Measurements from ENCODE around the gene OTOG.

The OTOG gene

DNA sequence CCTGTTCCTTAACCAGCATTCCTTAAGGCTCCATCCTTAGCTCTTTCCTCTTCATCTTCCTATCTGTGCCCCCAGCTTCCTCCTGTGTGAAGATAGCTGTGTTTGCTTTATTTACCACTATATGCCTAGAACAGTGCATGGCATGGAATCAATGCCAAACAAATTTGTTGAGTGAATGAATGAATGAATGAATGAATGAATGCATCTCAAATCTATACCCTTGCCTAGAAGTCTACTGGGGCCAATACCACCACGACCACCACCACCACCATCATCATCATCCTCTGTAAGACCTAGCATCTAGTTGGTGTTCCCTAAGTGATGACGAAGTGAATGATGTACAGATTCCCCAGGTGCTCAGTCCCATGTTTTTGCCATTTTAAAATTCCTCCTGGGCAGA lies 819 bp upstream of the OTOG start:
- TF ChIP-seq SIN3A (IDR thresholded peaks at IDR 0.05; ENCODE audit: borderline replicate concordance, insufficient read depth, low read length) (no peak), POLR2AphosphoS5 (IDR thresholded peaks at IDR 0.05; ENCODE audit: low read depth, low read length) (no peak), REST (IDR thresholded peaks at IDR 0.05; ENCODE audit: insufficient read depth in 1 of 2, low read depth in 2 of 2, low read length in 2 of 2) (no peak), TAF1 (IDR thresholded peaks at IDR 0.05; ENCODE audit: borderline replicate concordance, insufficient read depth, low read length) (no peak), FOXP2 (optimal IDR thresholded peaks at IDR 0.05; ENCODE audit: borderline replicate concordance, extremely low read depth, extremely low read length, insufficient read depth) (no peak)

DNA sequence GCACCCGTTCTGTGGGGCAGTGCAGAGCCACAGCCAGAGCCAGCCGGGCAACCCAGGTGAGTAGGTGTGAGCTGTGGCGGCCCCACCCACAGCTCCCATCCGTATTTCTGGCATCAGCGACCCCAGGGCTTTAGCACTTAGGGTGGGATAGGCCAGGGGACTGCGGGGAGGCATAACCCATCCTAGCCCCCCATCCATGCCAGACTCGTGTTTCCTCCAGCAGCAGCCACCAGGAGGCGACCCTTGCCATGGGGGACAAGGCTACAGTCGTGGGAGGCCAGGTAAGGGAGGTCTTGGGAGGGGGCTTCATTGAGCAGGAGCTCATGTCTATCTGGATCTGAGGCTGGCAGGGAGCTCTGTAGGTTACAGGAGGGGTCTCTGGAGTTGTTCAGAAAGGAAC lies 873 bp downstream of the OTOG start:
- TF ChIP-seq TAF1 (IDR thresholded peaks at IDR 0.05; ENCODE audit: borderline replicate concordance, insufficient read depth, low read length) (no peak), SIN3A (IDR thresholded peaks at IDR 0.05; ENCODE audit: borderline replicate concordance, insufficient read depth, low read length) (no peak), REST (IDR thresholded peaks at IDR 0.05; ENCODE audit: insufficient read depth in 1 of 2, low read depth in 2 of 2, low read length in 2 of 2) (no peak), FOXP2 (optimal IDR thresholded peaks at IDR 0.05; ENCODE audit: borderline replicate concordance, extremely low read depth, extremely low read length, insufficient read depth) (no peak), POLR2AphosphoS5 (IDR thresholded peaks at IDR 0.05; ENCODE audit: low read depth, low read length) (no peak)

- TF ChIP-seq REST (IDR thresholded peaks at IDR 0.05; ENCODE audit: insufficient read depth in 1 of 2, low read depth in 2 of 2, low read length in 2 of 2) (no peak), FOXP2 (optimal IDR thresholded peaks at IDR 0.05; ENCODE audit: borderline replicate concordance, extremely low read depth, extremely low read length, insufficient read depth) (no peak), TAF1 (IDR thresholded peaks at IDR 0.05; ENCODE audit: borderline replicate concordance, insufficient read depth, low read length) (no peak), SIN3A (IDR thresholded peaks at IDR 0.05; ENCODE audit: borderline replicate concordance, insufficient read depth, low read length) (no peak), POLR2AphosphoS5 (IDR thresholded peaks at IDR 0.05; ENCODE audit: low read depth, low read length) (no peak)
Observed at GRCh38 chr11:17548444-17548843, 1.4 kb downstream of the OTOG start.

DNA sequence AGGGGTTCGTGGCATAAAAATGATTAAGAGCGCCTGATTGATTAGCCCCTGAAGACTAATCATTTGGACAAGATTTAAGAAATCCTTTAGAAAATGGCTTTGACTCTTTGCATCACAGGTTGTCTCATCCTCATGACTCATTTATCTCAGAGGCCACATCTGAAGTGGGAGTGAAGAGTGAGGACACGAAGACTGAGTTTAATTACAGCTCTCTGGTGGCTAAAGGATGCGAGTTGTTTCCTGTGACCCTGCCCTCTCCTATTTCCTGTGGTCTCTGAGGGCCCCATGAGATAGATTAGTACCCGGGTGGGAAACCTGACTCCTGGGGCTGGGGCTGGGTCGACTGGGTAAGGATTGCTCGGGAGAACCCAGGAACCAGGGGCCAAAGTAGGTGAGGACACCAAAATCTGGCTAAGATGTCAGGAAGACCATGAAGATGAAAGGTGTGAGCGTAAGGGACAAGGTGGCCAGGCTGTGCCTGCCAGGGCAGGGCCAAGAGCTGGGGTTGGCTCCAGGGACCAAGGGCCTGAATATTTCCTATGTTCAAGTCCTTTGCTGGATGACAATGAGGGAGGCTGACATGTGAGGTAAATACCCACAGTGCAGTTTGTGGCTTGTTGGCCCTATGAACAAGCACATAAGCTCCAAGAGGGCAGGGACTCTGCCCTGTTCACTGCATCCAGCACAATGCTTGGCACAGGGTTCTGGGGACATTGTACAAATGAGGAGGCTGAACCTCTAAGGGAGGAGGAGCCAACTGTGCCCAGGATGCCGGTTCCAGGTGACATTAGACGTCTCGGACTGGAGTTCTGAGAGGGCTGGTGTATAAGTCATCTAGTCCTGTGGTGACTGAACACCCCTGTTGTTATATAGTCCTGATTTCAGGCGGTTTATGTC lies 3.6 kb downstream of the OTOG start:
- TF ChIP-seq SIN3A (IDR thresholded peaks at IDR 0.05; ENCODE audit: borderline replicate concordance, insufficient read depth, low read length) (no peak), REST (IDR thresholded peaks at IDR 0.05; ENCODE audit: insufficient read depth in 1 of 2, low read depth in 2 of 2, low read length in 2 of 2) (no peak), FOXP2 (optimal IDR thresholded peaks at IDR 0.05; ENCODE audit: borderline replicate concordance, extremely low read depth, extremely low read length, insufficient read depth) (no peak), POLR2AphosphoS5 (IDR thresholded peaks at IDR 0.05; ENCODE audit: low read depth, low read length) (no peak), TAF1 (IDR thresholded peaks at IDR 0.05; ENCODE audit: borderline replicate concordance, insufficient read depth, low read length) (no peak)

All from PFSK-1 (cell line).